Colonic mucosa (tissue), 4 donors: ENCODE results near the gene ADGRF3. TPM values are rescaled to one million over a fixed set of nuclear protein-coding genes. Genes with fewer than 3 reads are reported as not detected.
"Not testable (repeated sequence)": the region's sequence is repeated elsewhere in the genome, so short reads cannot be mapped to it uniquely, and the experiment has no call there.

Source experiments
- DNase-seq: peaks from one replicate; pipeline ENCODE4 v3.0.0-alpha.2; 2020
- H3K27ac ChIP-seq: fragments of 200-600 bp; one replicate; pipeline ENCODE4 v1.8.0; 2021
- H3K27me3 ChIP-seq: fragments of 200-600 bp; one replicate; pipeline ENCODE4 v1.8.0; 2021
- H3K36me3 ChIP-seq: fragments of 200-600 bp; one replicate; pipeline ENCODE4 v1.8.0; 2021
- H3K4me1 ChIP-seq: fragments of 200-600 bp; one replicate; pipeline ENCODE4 v1.8.0; 2021; ENCODE audit warnings: mild to moderate bottlenecking
- H3K4me3 ChIP-seq: fragments of 200-600 bp; one replicate; pipeline ENCODE4 v1.8.0; 2021
- H3K9ac ChIP-seq, 2 donors: one replicate each; pipeline ENCODE4 v1.7.0; 2013; ENCODE audit warnings: control low read depth in 2 of 2, low read depth in 2 of 2, low read length in 2 of 2
- H3K9me3 ChIP-seq: fragments of 200-600 bp; one replicate; pipeline ENCODE4 v1.8.0; 2021
- intact Hi-C: fragments of 100-400 bp; cut with DNase I; formaldehyde crosslinking; loops from one replicate; pipeline ENCODE4 v1.14.1; 2022
- total RNA-seq, 2 donors: library from RNA; stranded (reverse); fragmentation: NEBNext Ultra II Directional in 1 of 2; extraction: Animal tissue kit (Norgen Biotek cat#: 25700) in 1 of 2; gene quantifications; one replicate each; pipeline ENCODE4 v1.2.1, GENCODE V29; 2021
- TF ChIP-seq, protein P1 (sequence below): fragments of 200-600 bp; IDR thresholded peaks from one replicate; pipeline ENCODE4 v1.8.0; 2022; ENCODE audit warnings: antibody characterized with exemption, mild to moderate bottlenecking
- donor health status: healthy.
- donor health status: DM: no; HTN: no; CAD: no.
- donor health status: DM: no; HTN: no; CAD: no.

ADGRF3 gene
- total RNA-seq, 2 donors from 2014 or later, result 0.16 to 0.20 TPM

DNA sequence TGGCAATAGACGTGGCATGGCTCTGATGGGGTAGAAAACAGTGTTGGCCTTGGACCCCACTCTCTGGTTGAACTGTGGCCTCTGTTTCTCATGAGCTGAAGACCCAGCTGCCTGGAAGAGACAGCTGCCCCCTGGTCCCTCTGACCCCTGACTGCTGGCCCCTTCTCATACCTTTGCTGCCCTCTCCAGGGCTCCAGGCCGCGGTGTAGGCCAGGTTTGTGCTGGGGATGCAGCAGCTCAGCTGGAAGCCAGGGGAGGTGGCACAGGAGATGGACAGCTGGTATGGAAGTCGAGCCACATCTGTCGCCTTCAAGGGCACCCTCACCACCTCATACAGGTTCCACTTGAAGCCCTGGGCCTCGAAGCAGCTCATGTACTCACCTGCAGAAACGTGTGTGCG is 32.3 kb downstream of the ADGRF3 start:
- H3K36me3 ChIP-seq, result no peaks in the 10 kb centered on the region
- H3K27me3 ChIP-seq, result no peaks in the 10 kb centered on the region
- H3K4me1 ChIP-seq, result no peaks in the 10 kb centered on the region
- TF ChIP-seq, protein P1, sequence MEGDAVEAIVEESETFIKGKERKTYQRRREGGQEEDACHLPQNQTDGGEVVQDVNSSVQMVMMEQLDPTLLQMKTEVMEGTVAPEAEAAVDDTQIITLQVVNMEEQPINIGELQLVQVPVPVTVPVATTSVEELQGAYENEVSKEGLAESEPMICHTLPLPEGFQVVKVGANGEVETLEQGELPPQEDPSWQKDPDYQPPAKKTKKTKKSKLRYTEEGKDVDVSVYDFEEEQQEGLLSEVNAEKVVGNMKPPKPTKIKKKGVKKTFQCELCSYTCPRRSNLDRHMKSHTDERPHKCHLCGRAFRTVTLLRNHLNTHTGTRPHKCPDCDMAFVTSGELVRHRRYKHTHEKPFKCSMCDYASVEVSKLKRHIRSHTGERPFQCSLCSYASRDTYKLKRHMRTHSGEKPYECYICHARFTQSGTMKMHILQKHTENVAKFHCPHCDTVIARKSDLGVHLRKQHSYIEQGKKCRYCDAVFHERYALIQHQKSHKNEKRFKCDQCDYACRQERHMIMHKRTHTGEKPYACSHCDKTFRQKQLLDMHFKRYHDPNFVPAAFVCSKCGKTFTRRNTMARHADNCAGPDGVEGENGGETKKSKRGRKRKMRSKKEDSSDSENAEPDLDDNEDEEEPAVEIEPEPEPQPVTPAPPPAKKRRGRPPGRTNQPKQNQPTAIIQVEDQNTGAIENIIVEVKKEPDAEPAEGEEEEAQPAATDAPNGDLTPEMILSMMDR, result no peak
- no peaks in the 10 kb centered on the region for H3K9me3 ChIP-seq
- no peak overlapping the region for H3K27ac ChIP-seq
- intact Hi-C loops, result no loop called here
- no peak for DNase-seq
- H3K9ac ChIP-seq, result no peak overlapping the region
- no peak overlapping the region for H3K4me3 ChIP-seq

GRCh38 chr2:26313446-26313845 is 33.1 kb downstream of the ADGRF3 start:
- Histone ChIP-seq H3K27me3 (no peaks in the 10 kb centered on the region), H3K36me3 (no peaks in the 10 kb centered on the region), H3K9ac (no peak overlapping the region), H3K27ac (no peak overlapping the region), H3K4me1 (no peaks in the 10 kb centered on the region), H3K9me3 (no peaks in the 10 kb centered on the region), H3K4me3 (no peak overlapping the region)
- intact Hi-C loops, result no loop called here
- DNase-seq, result no peak
- TF ChIP-seq, protein P1, result no peak

GRCh38 chr2:26312471-26312870 is 34.1 kb downstream of the ADGRF3 start:
- intact Hi-C loops, result no loop called here
- no peak overlapping the region for H3K27ac ChIP-seq
- TF ChIP-seq, protein P1, result no peak
- H3K4me3 ChIP-seq, result no peak overlapping the region
- no peaks in the 10 kb centered on the region for H3K4me1 ChIP-seq
- DNase-seq, result no peak
- H3K27me3 ChIP-seq, result no peaks in the 10 kb centered on the region
- H3K9ac ChIP-seq, result no peak overlapping the region
- H3K36me3 ChIP-seq, result no peaks in the 10 kb centered on the region
- no peaks in the 10 kb centered on the region for H3K9me3 ChIP-seq

- no peaks in the 10 kb centered on the region for H3K4me1 ChIP-seq
- no peak overlapping the region for H3K9ac ChIP-seq
- no peak overlapping the region for H3K4me3 ChIP-seq
- no peak overlapping the region for H3K27ac ChIP-seq
- no peak for DNase-seq
- no peaks in the 10 kb centered on the region for H3K36me3 ChIP-seq
- intact Hi-C loops, result no loop called here
- TF ChIP-seq, protein P1, result no peak
- H3K27me3 ChIP-seq, result no peaks in the 10 kb centered on the region
- H3K9me3 ChIP-seq, result no peaks in the 10 kb centered on the region
Measured at GRCh38 chr2:26309921-26310320, 36.7 kb downstream of the ADGRF3 start.

DNA sequence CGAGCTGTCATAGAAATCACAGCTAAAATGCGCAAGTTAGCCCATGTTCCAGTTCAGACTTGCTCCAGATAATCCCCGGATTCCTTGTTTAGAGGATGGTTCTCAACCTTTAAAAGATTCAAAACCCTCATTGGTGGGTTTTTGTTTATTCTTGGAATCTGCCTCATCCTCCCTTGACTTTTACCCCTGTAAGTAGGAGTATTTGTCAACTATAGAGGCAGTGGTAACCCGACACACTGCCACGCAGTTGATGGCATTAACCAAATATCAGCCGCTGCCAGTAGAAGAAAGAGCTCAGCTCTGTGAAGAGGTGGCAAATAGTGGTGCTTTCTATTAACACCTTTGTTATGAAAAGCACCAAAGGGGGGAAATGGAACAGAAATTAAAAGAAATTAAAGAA is 41.0 kb downstream of the ADGRF3 start:
- no peaks in the 10 kb centered on the region for H3K36me3 ChIP-seq
- no peak overlapping the region for H3K4me3 ChIP-seq
- intact Hi-C loops, result no loop called here
- no peak for DNase-seq
- no peaks in the 10 kb centered on the region for H3K27me3 ChIP-seq
- H3K9ac ChIP-seq, result no peak overlapping the region
- no peaks in the 10 kb centered on the region for H3K9me3 ChIP-seq
- TF ChIP-seq, protein P1, result no peak
- H3K27ac ChIP-seq, result no peak overlapping the region
- no peaks in the 10 kb centered on the region for H3K4me1 ChIP-seq

DNA sequence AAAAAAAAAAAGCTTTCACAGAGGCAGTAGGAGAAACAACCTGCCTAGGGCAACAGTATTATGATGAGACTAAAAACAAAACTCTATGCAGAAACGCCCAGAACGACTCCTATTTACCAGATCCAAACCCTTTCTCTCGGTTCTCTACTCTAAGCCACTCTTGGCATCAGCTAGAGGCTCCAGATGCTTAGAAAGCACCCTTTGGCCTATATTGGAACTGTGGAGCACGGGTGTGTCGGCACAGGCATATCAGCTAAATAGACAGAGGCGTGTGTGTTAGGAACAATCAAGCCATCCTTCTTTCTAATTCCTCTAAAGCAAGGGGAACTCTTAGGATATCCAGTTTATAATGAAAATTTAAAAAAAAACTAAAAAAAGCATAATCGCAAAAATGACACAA is 41.5 kb downstream of the ADGRF3 start:
- H3K9ac ChIP-seq, intact Hi-C loops, H3K4me1 ChIP-seq, DNase-seq, H3K27ac ChIP-seq, H3K9me3 ChIP-seq, H3K4me3 ChIP-seq, H3K36me3 ChIP-seq, H3K27me3 ChIP-seq: not testable (repeated sequence)
